CD4-positive, alpha-beta memory T cell (primary cell): ENCODE data around the gene FGGY. TPM values are rescaled to one million over a fixed set of nuclear protein-coding genes. Genes with fewer than 3 reads are reported as not detected.
A peak's percentile ranks its signal among the peaks of the same experiment; 100 is the strongest.

Experiments used
- CTCF ChIA-PET: fragments of 350-600 bp; sonication (Branson Sonifier 250); formaldehyde crosslinking; loops from one replicate; lab custom pipeline; 2021; ENCODE audit warnings: inconsistent platforms; ENCODE audit not compliant: partially characterized antibody; lab: Charles Lee
- POLR2A ChIA-PET: fragments of 350-600 bp; sonication (Branson Sonifier 250); formaldehyde crosslinking; loops from one replicate; lab custom pipeline; 2021; ENCODE audit not compliant: partially characterized antibody; lab: Charles Lee
- DNase-seq, 5 donors: peaks; one replicate each; pipeline versions ENCODE4 v3.0.0 to v3.0.0-alpha.2; 2020 to 2022; ENCODE audit warnings: mixed read lengths in 1 of 5
- H3K27ac ChIP-seq: one replicate; pipeline ENCODE4 v1.7.0; 2013; ENCODE audit warnings: low read depth, low read length
- H3K27me3 ChIP-seq: 2 replicates; pipeline ENCODE4 v1.7.0; 2013; ENCODE audit warnings: mild to moderate bottlenecking, low read length, moderate library complexity; ENCODE audit not compliant: insufficient read depth
- H3K36me3 ChIP-seq: 2 replicates; pipeline ENCODE4 v1.7.0; 2013; ENCODE audit warnings: mild to moderate bottlenecking, low read length, moderate library complexity; ENCODE audit not compliant: insufficient read depth
- H3K4me1 ChIP-seq: 2 replicates; pipeline ENCODE4 v1.7.0; 2013; ENCODE audit warnings: mild to moderate bottlenecking, low read length, moderate library complexity; ENCODE audit not compliant: insufficient read depth
- H3K4me3 ChIP-seq, 2 donors: one replicate each; pipeline ENCODE4 v1.7.0; 2013; ENCODE audit warnings: low read length in 2 of 2, mild to moderate bottlenecking in 1 of 2
- H3K9me3 ChIP-seq, 2 donors: one replicate each; pipeline ENCODE4 v1.7.0; 2013; ENCODE audit warnings: low read length in 2 of 2, control low read depth in 1 of 2; ENCODE audit not compliant: control insufficient read depth in 1 of 2
- H3K27ac Mint-ChIP-seq, 7 donors: one replicate each; pipeline ENCODE4 v1.8.0; 2020 to 2021; ENCODE audit warnings: mixed read lengths in 7 of 7, mild to moderate bottlenecking in 6 of 7, inconsistent platforms in 3 of 7, moderate library complexity in 3 of 7
- H3K27me3 Mint-ChIP-seq, 2 donors: one replicate each; pipeline ENCODE4 v1.8.0; 2020 to 2021; ENCODE audit warnings: mixed read lengths in 2 of 2
- H3K36me3 Mint-ChIP-seq, 2 donors: one replicate each; pipeline ENCODE4 v1.8.0; 2020 to 2021; ENCODE audit warnings: mixed read lengths in 2 of 2, inconsistent platforms in 1 of 2, mild to moderate bottlenecking in 1 of 2
- H3K4me1 Mint-ChIP-seq, 4 donors: one replicate each; pipeline ENCODE4 v1.8.0; 2020 to 2021; ENCODE audit warnings: mixed read lengths in 4 of 4, mild to moderate bottlenecking in 1 of 4
- H3K4me3 Mint-ChIP-seq, 8 donors: one replicate each; pipeline ENCODE4 v1.8.0; 2020 to 2021; ENCODE audit warnings: mixed read lengths in 8 of 8, mild to moderate bottlenecking in 7 of 8, moderate library complexity in 6 of 8, inconsistent platforms in 3 of 8
- H3K9me3 Mint-ChIP-seq, 8 donors: one replicate each; pipeline ENCODE4 v1.8.0; 2020 to 2021; ENCODE audit warnings: mixed read lengths in 8 of 8, mild to moderate bottlenecking in 5 of 8, inconsistent platforms in 3 of 8, moderate library complexity in 1 of 8
- intact Hi-C: fragments of 100-400 bp; cut with micrococcal nuclease; formaldehyde crosslinking; loops from one replicate; pipeline ENCODE4 v1.15.1; 2023
- polyA plus RNA-seq, 2 donors: library from polyadenylated mRNA; unstranded; fragments of 300-500 nt; fragmentation: Illumina TruSeq; gene quantifications; one replicate each; pipeline ENCODE4 v1.2.3, GENCODE V29; 2021
- total RNA-seq, 2 experiments: library from RNA; stranded (reverse); gene quantifications; one replicate each; pipeline ENCODE4 v1.2.3, GENCODE V29; 2021

FGGY gene
- total and polyA plus RNA-seq, 4 experiments from 2014 or later: 1.8 to 8.8 (median 3.6) TPM

GRCh38 chr1:59359325-59359724, 62.4 kb downstream of the FGGY start:
- intact Hi-C loops: no loop called here
- Histone ChIP-seq H3K9me3 (no peaks in the 10 kb centered on the region), H3K27me3 (no peaks in the 10 kb centered on the region), H3K27ac (no peak overlapping the region), H3K4me3 (no peak overlapping the region), H3K4me1 (no peaks in the 10 kb centered on the region), H3K36me3 (no peaks in the 10 kb centered on the region)
- Mint-ChIP-seq H3K27ac (no peak overlapping the region), H3K27me3 (no peaks in the 10 kb centered on the region), H3K4me3 (no peak overlapping the region), H3K9me3 (no peaks in the 10 kb centered on the region), H3K36me3 (peaks cover 0 to 9% of the 10 kb centered on the region in 2 donors), H3K4me1 (no peaks in the 10 kb centered on the region)
- POLR2A ChIA-PET: no interaction called here
- DNase-seq: no peak
- CTCF ChIA-PET: interaction anchor here (1.4 kb wide), 1 partner anchor 73 kb away, joined by 3 read pairs; no protein-coding TSS in a partner anchor

GRCh38 chr1:59360170-59360569, 63.3 kb downstream of the FGGY start:
- ChIA-PET CTCF (interaction anchor here (1.4 kb wide), 1 partner anchor 72 kb away, joined by 3 read pairs; no protein-coding TSS in a partner anchor), POLR2A (no interaction called here)
- no peaks in the 10 kb centered on the region for H3K36me3 ChIP-seq
- H3K27ac Mint-ChIP-seq: peak overlapping the region in 1 of 7 donors; percentile 23
- H3K4me3 ChIP-seq: no peak overlapping the region
- H3K4me1 Mint-ChIP-seq: no peaks in the 10 kb centered on the region
- intact Hi-C loops: no loop called here
- peaks cover 0 to 3% (median 0%) of the 10 kb centered on the region in 8 donors for H3K9me3 Mint-ChIP-seq
- no peak for DNase-seq
- H3K27ac ChIP-seq: no peak overlapping the region
- H3K9me3 ChIP-seq: no peaks in the 10 kb centered on the region
- no peak overlapping the region for H3K4me3 Mint-ChIP-seq
- H3K36me3 Mint-ChIP-seq: peaks cover 0 to 14% of the 10 kb centered on the region in 2 donors
- H3K27me3 Mint-ChIP-seq: no peaks in the 10 kb centered on the region
- H3K4me1 ChIP-seq: no peaks in the 10 kb centered on the region
- no peaks in the 10 kb centered on the region for H3K27me3 ChIP-seq

DNA sequence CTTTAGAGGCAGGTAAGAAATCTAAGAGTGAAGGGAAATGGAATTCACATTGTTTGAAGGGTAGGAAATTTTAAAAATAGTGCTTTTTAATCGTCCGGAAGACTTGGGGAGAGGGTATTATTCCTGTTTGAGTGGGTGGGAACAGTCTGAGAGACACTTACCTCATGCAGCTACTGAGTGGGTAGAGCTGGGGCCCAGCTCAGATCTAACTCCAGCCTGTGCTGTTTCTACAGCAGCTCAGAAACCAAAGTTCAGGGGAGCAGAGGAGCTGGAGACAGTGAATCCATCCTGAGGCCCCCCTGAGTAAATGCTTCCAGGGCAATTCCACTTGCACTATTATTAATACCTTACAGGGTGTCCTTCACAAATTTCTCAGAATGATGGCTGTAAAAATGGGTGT, 63.8 kb downstream of the FGGY start:
- Histone ChIP-seq H3K9me3 (no peaks in the 10 kb centered on the region), H3K4me3 (no peak overlapping the region), H3K4me1 (no peaks in the 10 kb centered on the region), H3K27ac (no peak overlapping the region), H3K36me3 (no peaks in the 10 kb centered on the region), H3K27me3 (no peaks in the 10 kb centered on the region)
- Mint-ChIP-seq H3K27me3 (no peaks in the 10 kb centered on the region), H3K36me3 (peaks cover 0 to 14% of the 10 kb centered on the region in 2 donors), H3K4me1 (no peaks in the 10 kb centered on the region), H3K27ac (no peak overlapping the region), H3K4me3 (no peak overlapping the region), H3K9me3 (peaks cover 0 to 3% (median 0%) of the 10 kb centered on the region in 8 donors)
- ChIA-PET POLR2A (no interaction called here), CTCF (no interaction called here)
- intact Hi-C loops: no loop called here
- DNase-seq: no peak

- CTCF ChIA-PET: no interaction called here
Measured at GRCh38 chr1:59361766-59362165, 64.9 kb downstream of the FGGY start.

GRCh38 chr1:59364037-59364436, 67.1 kb downstream of the FGGY start:
- intact Hi-C loops: no loop called here
- no peaks in the 10 kb centered on the region for H3K36me3 ChIP-seq
- no peaks in the 10 kb centered on the region for H3K9me3 ChIP-seq
- Mint-ChIP-seq H3K27me3 (no peaks in the 10 kb centered on the region), H3K4me1 (no peaks in the 10 kb centered on the region), H3K9me3 (peaks cover 0 to 3% (median 0%) of the 10 kb centered on the region in 8 donors), H3K27ac (no peak overlapping the region), H3K36me3 (peaks cover 2 to 14% of the 10 kb centered on the region in 2 donors), H3K4me3 (no peak overlapping the region)
- CTCF ChIA-PET: no interaction called here
- H3K4me1 ChIP-seq: no peaks in the 10 kb centered on the region
- no peak overlapping the region for H3K27ac ChIP-seq
- no peak for DNase-seq
- H3K4me3 ChIP-seq: no peak overlapping the region
- POLR2A ChIA-PET: no interaction called here
- H3K27me3 ChIP-seq: no peaks in the 10 kb centered on the region

More at GRCh38 chr1:59361766-59362165, 64.9 kb downstream of the FGGY start:
- Histone ChIP-seq H3K4me3 (no peak overlapping the region), H3K27me3 (no peaks in the 10 kb centered on the region), H3K36me3 (no peaks in the 10 kb centered on the region), H3K27ac (no peak overlapping the region), H3K4me1 (no peaks in the 10 kb centered on the region), H3K9me3 (no peaks in the 10 kb centered on the region)
- Mint-ChIP-seq H3K36me3 (peaks cover 0 to 14% of the 10 kb centered on the region in 2 donors), H3K27ac (no peak overlapping the region), H3K4me1 (no peaks in the 10 kb centered on the region), H3K4me3 (no peak overlapping the region), H3K27me3 (no peaks in the 10 kb centered on the region), H3K9me3 (peaks cover 0 to 3% (median 0%) of the 10 kb centered on the region in 8 donors)
- intact Hi-C loops: no loop called here
- no peak for DNase-seq
- POLR2A ChIA-PET: no interaction called here

GRCh38 chr1:59366346-59366745, 69.5 kb downstream of the FGGY start:
- H3K36me3 ChIP-seq: no peaks in the 10 kb centered on the region
- ChIA-PET POLR2A (no interaction called here), CTCF (interaction anchor here (1.3 kb wide), 1 partner anchor 28 kb away, joined by 3 read pairs; no protein-coding TSS in a partner anchor)
- Mint-ChIP-seq H3K36me3 (peaks cover 2 to 14% of the 10 kb centered on the region in 2 donors), H3K9me3 (peaks cover 0 to 3% (median 0%) of the 10 kb centered on the region in 8 donors), H3K4me1 (no peaks in the 10 kb centered on the region), H3K4me3 (no peak overlapping the region), H3K27ac (no peak overlapping the region), H3K27me3 (no peaks in the 10 kb centered on the region)
- H3K27me3 ChIP-seq: no peaks in the 10 kb centered on the region
- no peaks in the 10 kb centered on the region for H3K9me3 ChIP-seq
- no peak overlapping the region for H3K27ac ChIP-seq
- intact Hi-C loops: no loop called here
- no peak overlapping the region for H3K4me3 ChIP-seq
- no peaks in the 10 kb centered on the region for H3K4me1 ChIP-seq
- no peak for DNase-seq

DNA sequence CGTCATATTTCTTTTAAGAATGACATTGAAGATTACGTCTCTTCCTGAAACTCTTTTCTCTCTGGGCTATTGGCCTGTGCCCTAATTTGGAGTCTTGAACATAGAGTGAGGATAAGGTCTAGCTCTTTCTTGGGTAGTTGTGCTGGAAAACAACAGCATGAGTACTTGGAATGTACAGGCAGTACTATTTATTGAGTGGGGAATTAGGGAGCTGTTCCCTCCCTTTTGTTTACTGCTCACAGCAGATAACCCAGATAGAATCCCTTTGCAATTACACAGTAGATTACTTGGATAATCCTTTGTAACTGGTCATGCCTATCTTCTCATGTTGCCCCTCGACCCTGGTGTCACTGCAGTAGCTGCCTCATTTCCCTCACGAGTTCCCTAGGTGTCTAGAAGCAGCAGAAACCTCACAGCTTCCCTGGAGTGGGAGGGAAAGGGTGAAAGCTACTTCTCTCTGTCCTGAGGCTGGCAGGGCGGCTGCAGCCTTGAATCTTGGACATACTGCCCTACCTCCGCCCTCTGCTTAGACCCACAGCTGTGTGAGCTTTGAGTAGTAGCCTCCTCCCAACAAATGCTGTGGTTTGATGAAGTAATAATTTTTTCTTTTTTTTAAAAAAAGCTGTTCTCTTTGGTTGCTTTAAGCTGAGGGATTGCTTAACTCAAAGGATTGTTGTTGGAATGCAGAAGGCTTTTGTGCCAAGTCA, 70.6 kb downstream of the FGGY start:
- ChIA-PET POLR2A (no interaction called here), CTCF (interaction anchor here (1.3 kb wide), 1 partner anchor 27 kb away, joined by 3 read pairs; no protein-coding TSS in a partner anchor)
- Histone ChIP-seq H3K36me3 (no peaks in the 10 kb centered on the region), H3K27ac (no peak overlapping the region), H3K4me3 (no peak overlapping the region), H3K4me1 (no peaks in the 10 kb centered on the region), H3K27me3 (no peaks in the 10 kb centered on the region), H3K9me3 (no peaks in the 10 kb centered on the region)
- Mint-ChIP-seq H3K27ac (no peak overlapping the region), H3K36me3 (peaks cover 2 to 9% of the 10 kb centered on the region in 2 donors), H3K4me3 (no peak overlapping the region), H3K27me3 (no peaks in the 10 kb centered on the region), H3K4me1 (no peaks in the 10 kb centered on the region), H3K9me3 (peaks cover 0 to 3% (median 0%) of the 10 kb centered on the region in 8 donors)
- intact Hi-C loops: no loop called here
- no peak for DNase-seq
